HepG2 (cell line): ENCODE results near the gene E2F1. TPM values are rescaled to one million over a fixed set of nuclear protein-coding genes. Genes with fewer than 3 reads are reported as not detected.

Experiments used
- ATAD3A ChIP-seq: sonication (generic); formaldehyde crosslinking; IDR thresholded peaks from 2 replicates; pipeline ENCODE4 v1.4.0; 2020; ENCODE audit warnings: missing genetic modification reagents
- BORCS8-MEF2B ChIP-seq: sonication (generic); formaldehyde crosslinking; IDR thresholded peaks from 2 replicates; pipeline ENCODE4 v1.8.0; 2022; ENCODE audit warnings: mild to moderate bottlenecking, missing genetic modification reagents
- HOXA3 ChIP-seq: sonication (generic); formaldehyde crosslinking; IDR thresholded peaks from 2 replicates; pipeline ENCODE4 v1.5.0; 2020; ENCODE audit warnings: missing genetic modification reagents
- IKZF4 ChIP-seq: sonication (generic); formaldehyde crosslinking; IDR thresholded peaks from 2 replicates; pipeline ENCODE4 v1.5.1; 2020; ENCODE audit warnings: borderline replicate concordance, mild to moderate bottlenecking, low read depth, missing genetic modification reagents; ENCODE audit errors: not compliant biosample characterization
- JDP2 ChIP-seq: sonication (generic); formaldehyde crosslinking; IDR thresholded peaks from 2 replicates; pipeline ENCODE4 v1.8.1; 2022; ENCODE audit warnings: missing genetic modification reagents, borderline replicate concordance
- KDM5B ChIP-seq: sonication (generic); formaldehyde crosslinking; IDR thresholded peaks from 2 replicates; pipeline ENCODE4 v1.4.0; 2020; ENCODE audit warnings: missing genetic modification reagents, mild to moderate bottlenecking, borderline replicate concordance
- MXD3 ChIP-seq: IDR thresholded peaks from 2 replicates; pipeline ENCODE4 v1.6.1; 2016; ENCODE audit warnings: mild to moderate bottlenecking, missing biosample characterization, missing genetic modification reagents
- NR0B2 ChIP-seq: sonication (generic); formaldehyde crosslinking; IDR thresholded peaks from 2 replicates; pipeline ENCODE4 v1.4.0; 2020; ENCODE audit warnings: mild to moderate bottlenecking, missing genetic modification reagents
- RNF2 ChIP-seq: fragments of 450-650 bp; conservative IDR thresholded peaks from 2 replicates; pipeline ENCODE4 v1.6.1; 2016; ENCODE audit warnings: low read depth
- SP4 ChIP-seq: sonication (generic); formaldehyde crosslinking; IDR thresholded peaks from 2 replicates; pipeline ENCODE4 v1.8.1; 2023; ENCODE audit warnings: mild to moderate bottlenecking, missing genetic modification reagents
- TP53 ChIP-seq: sonication (generic); formaldehyde crosslinking; conservative IDR thresholded peaks from 2 replicates; pipeline ENCODE4 v1.4.0; 2020; ENCODE audit warnings: missing genetic modification reagents
- WIZ ChIP-seq: sonication (generic); formaldehyde crosslinking; IDR thresholded peaks from 2 replicates; pipeline ENCODE4 v1.5.1; 2020; ENCODE audit warnings: mild to moderate bottlenecking, missing genetic modification reagents
- ZFP37 ChIP-seq: sonication (generic); formaldehyde crosslinking; IDR thresholded peaks from 2 replicates; pipeline ENCODE4 v1.4.0; 2020; ENCODE audit warnings: missing genetic modification reagents, borderline replicate concordance
- ZKSCAN5 ChIP-seq: sonication (generic); formaldehyde crosslinking; IDR thresholded peaks from 2 replicates; pipeline ENCODE4 v1.5.1; 2020; ENCODE audit warnings: mild to moderate bottlenecking, missing genetic modification reagents
- ZNF207 ChIP-seq: fragments of 450-650 bp; IDR thresholded peaks from 2 replicates; pipeline ENCODE4 v1.6.1; 2016; ENCODE audit warnings: antibody characterized with exemption, borderline replicate concordance
- ZNF253 ChIP-seq: sonication (generic); formaldehyde crosslinking; IDR thresholded peaks from 2 replicates; pipeline ENCODE4 v1.8.0; 2022; ENCODE audit warnings: mild to moderate bottlenecking, missing genetic modification reagents, borderline replicate concordance
- ZNF256 ChIP-seq: sonication (generic); formaldehyde crosslinking; conservative IDR thresholded peaks from 2 replicates; pipeline ENCODE4 v1.4.0; 2020; ENCODE audit warnings: missing genetic modification reagents
- ZNF318 ChIP-seq: sonication (generic); formaldehyde crosslinking; IDR thresholded peaks from 2 replicates; pipeline ENCODE4 v1.4.0; 2020; ENCODE audit warnings: mild to moderate bottlenecking, missing genetic modification reagents
- ZNF550 ChIP-seq: sonication (generic); formaldehyde crosslinking; IDR thresholded peaks from 2 replicates; pipeline ENCODE4 v1.4.0; 2020; ENCODE audit warnings: mild to moderate bottlenecking, missing genetic modification reagents, borderline replicate concordance
- ZNF556 ChIP-seq: sonication (generic); formaldehyde crosslinking; IDR thresholded peaks from 2 replicates; pipeline ENCODE4 v1.4.0; 2020; ENCODE audit warnings: mild to moderate bottlenecking, missing genetic modification reagents, borderline replicate concordance
- ZNF589 ChIP-seq: sonication (generic); formaldehyde crosslinking; conservative IDR thresholded peaks from 2 replicates; pipeline ENCODE4 v1.8.0; 2022; ENCODE audit warnings: mild to moderate bottlenecking, moderate library complexity, missing genetic modification reagents
- ZSCAN12 ChIP-seq: sonication (generic); formaldehyde crosslinking; IDR thresholded peaks from 2 replicates; pipeline ENCODE4 v1.9.0; 2021; ENCODE audit warnings: mild to moderate bottlenecking, missing genetic modification reagents
- polyA plus RNA-seq, 8 experiments: library from polyadenylated mRNA; depleted of rRNA in 3 of 8; stranded (reverse) in 7 of 8; unstranded in 1 of 8; fragments of >200 nt; fragmentation: Illumina TruSeq in 4 of 8; extraction: Trizol in 4 of 8; gene quantifications; 2 replicates each; pipeline versions ENCODE4 v1.2.1 to v1.2.3, GENCODE V29; 2011 to 2016; ENCODE audit warnings: low read depth in 4 of 8, missing spikeins in 1 of 8, mixed read lengths in 1 of 8; ENCODE audit not compliant: insufficient read depth in 1 of 8
- total RNA-seq, 5 experiments: library from RNA; depleted of rRNA; stranded (reverse); fragments of >200 nt; fragmentation: Illumina TruSeq; extraction: Trizol; gene quantifications; 2 replicates each; pipeline ENCODE4 v1.2.3, GENCODE V29; 2016; ENCODE audit warnings: low read depth in 1 of 5

The E2F1 gene
- total and polyA plus RNA-seq, 2 of the 13 experiments (the other 11 are each of a cell fraction or from before 2014, with no cell fraction given) = 25.5 to 39.4 TPM

- TF ChIP-seq ZNF589 (CRISPR knock-in tag) = no peak
- 0 out of 2 replicates have a peak, but pooled peaks have one; percentile 19 for TF ChIP-seq ZNF556 (CRISPR knock-in tag)
- no peak for TF ChIP-seq RNF2
- no peak; the same call in 1 of the 2 replicates for TF ChIP-seq BORCS8-MEF2B (CRISPR knock-in tag)
- no peak for TF ChIP-seq JDP2 (CRISPR knock-in tag)
- TF ChIP-seq SP4 (CRISPR knock-in tag) = 0 out of 2 replicates have a peak, but pooled peaks have one; percentile 48
- TF ChIP-seq IKZF4 (CRISPR knock-in tag) = peak; percentile 18
- no peak for TF ChIP-seq ZSCAN12
- 0 out of 2 replicates have a peak, but pooled peaks have one; percentile 48 for TF ChIP-seq ZKSCAN5
- no peak; the same call in 1 of the 2 replicates for TF ChIP-seq WIZ (CRISPR knock-in tag)
- TF ChIP-seq ZFP37 (CRISPR knock-in tag) = no peak
- no peak for TF ChIP-seq HOXA3 (CRISPR knock-in tag)
- TF ChIP-seq ZNF318 (CRISPR knock-in tag) = peak; percentile 56; the same call in 1 of the 2 replicates
- no peak; the same call in 1 of the 2 replicates for TF ChIP-seq KDM5B (CRISPR knock-in tag)
- TF ChIP-seq ZNF253 (CRISPR knock-in tag) = no peak
- TF ChIP-seq NR0B2 = no peak
- TF ChIP-seq TP53 (CRISPR knock-in tag) = no peak
- TF ChIP-seq MXD3 = no peak
- peak; percentile 28; the same call in 1 of the 2 replicates for TF ChIP-seq ZNF550
- TF ChIP-seq ZNF207 = no peak
- no peak for TF ChIP-seq ZNF256 (CRISPR knock-in tag)
- TF ChIP-seq ATAD3A (CRISPR knock-in tag) = 0 out of 2 replicates have a peak, but pooled peaks have one; percentile 38
These were observed 13.6 kb downstream of the E2F1 start (continued) for GRCh38 chr20:33672426-33673113.
